PC-9 (cell line): ENCODE measurements around the gene BASP1. TPM values are rescaled to one million over a fixed set of nuclear protein-coding genes. Genes with fewer than 3 reads are reported as not detected.
"Not testable (repeated sequence)": the region's sequence is repeated elsewhere in the genome, so short reads cannot be mapped to it uniquely, and the experiment has no call there.

Source experiments
- BruUV-seq: library from RNA; stranded (reverse); fragments of 400-500 nt; replicated peaks from 2 replicates; lab custom pipeline; 2021; lab: Mats Ljungman, UMichigan
- CTCF ChIA-PET: fragments of 300-600 bp; sonication (Branson Sonifier 250); formaldehyde crosslinking; loops from one replicate; lab custom pipeline; 2022; ENCODE audit warnings: antibody characterized with exemption; lab: Charles Lee
- POLR2A ChIA-PET: fragments of 300-600 bp; sonication (Branson Sonifier 250); formaldehyde crosslinking; loops from one replicate; lab custom pipeline; 2022; ENCODE audit warnings: antibody characterized with exemption; ENCODE audit not compliant: unreplicated experiment; lab: Charles Lee
- DNase-seq, 2 experiments: peaks; one replicate each; pipeline versions ENCODE4 v3.0.0 to v3.0.0-alpha.2; 2015 to 2022; ENCODE audit warnings: mixed read lengths in 1 of 2
- H2AFZ ChIP-seq: fragments of 200-600 bp; sonication (generic); 2 replicates; pipeline ENCODE4 v1.8.1; 2017; ENCODE audit warnings: antibody characterized with exemption
- H3F3A ChIP-seq: fragments of 200-600 bp; sonication (generic); 2 replicates; pipeline ENCODE4 v1.8.1; 2017; ENCODE audit warnings: antibody characterized with exemption, mild to moderate bottlenecking, low read depth; ENCODE audit not compliant: insufficient read depth
- H3K27ac ChIP-seq: fragments of 200-600 bp; sonication (generic); 2 replicates; pipeline ENCODE4 v1.6.1; 2016; ENCODE audit warnings: mixed run types
- H3K27me3 ChIP-seq: fragments of 200-600 bp; sonication (generic); 2 replicates; pipeline ENCODE4 v1.6.1; 2016; ENCODE audit warnings: low read depth, mixed run types; ENCODE audit not compliant: insufficient read depth
- H3K36me3 ChIP-seq: fragments of 200-600 bp; sonication (generic); 2 replicates; pipeline ENCODE4 v1.6.1; 2016; ENCODE audit warnings: low read depth, mixed run types
- H3K4me1 ChIP-seq: fragments of 200-600 bp; sonication (generic); replicated peaks from 2 replicates; pipeline ENCODE4 v1.6.1; 2016; ENCODE audit warnings: mixed run types; ENCODE audit not compliant: insufficient read depth
- H3K4me2 ChIP-seq: fragments of 200-600 bp; sonication (generic); 2 replicates; pipeline ENCODE4 v1.6.1; 2017; ENCODE audit warnings: mixed run types
- H3K4me3 ChIP-seq: fragments of 200-600 bp; sonication (generic); 2 replicates; pipeline ENCODE4 v1.6.1; 2016; ENCODE audit warnings: mixed run types
- H3K79me2 ChIP-seq: fragments of 200-600 bp; sonication (generic); 2 replicates; pipeline ENCODE4 v1.6.1; 2017; ENCODE audit warnings: low read depth, mixed run types
- H3K9me2 ChIP-seq: fragments of 200-600 bp; sonication (generic); 2 replicates; pipeline ENCODE4 v1.8.1; 2017; ENCODE audit warnings: mild to moderate bottlenecking; ENCODE audit not compliant: insufficient read depth
- H3K9me3 ChIP-seq: fragments of 200-600 bp; sonication (generic); 2 replicates; pipeline ENCODE4 v1.8.1; 2016; ENCODE audit warnings: low read depth; ENCODE audit not compliant: insufficient read depth
- H4K20me1 ChIP-seq: fragments of 200-600 bp; sonication (generic); 2 replicates; pipeline ENCODE4 v1.8.1; 2017; ENCODE audit not compliant: insufficient read depth
- CTCF ChIP-seq: fragments of 200-600 bp; sonication (generic); conservative IDR thresholded peaks from 2 replicates; pipeline ENCODE4 v1.6.1; 2017; ENCODE audit warnings: mixed run types, antibody characterized with exemption, mild to moderate bottlenecking, moderate library complexity
- EZH2 ChIP-seq: fragments of 200-600 bp; sonication (generic); IDR thresholded peaks from 2 replicates; pipeline ENCODE4 v1.8.0; 2017; ENCODE audit warnings: antibody characterized with exemption, low read depth
- intact Hi-C: fragments of 100-400 bp; cut with micrococcal nuclease; formaldehyde crosslinking; loops from one replicate; pipeline ENCODE4 v1.10.0; 2022; ENCODE audit not compliant: unreplicated experiment
- total RNA-seq: library from RNA; stranded (reverse); gene quantifications from 2 replicates; pipeline ENCODE4 v1.2.3, GENCODE V29; 2021

Gene BASP1
- total RNA-seq, 1 experiment from 2014 or later, result not detected

DNA sequence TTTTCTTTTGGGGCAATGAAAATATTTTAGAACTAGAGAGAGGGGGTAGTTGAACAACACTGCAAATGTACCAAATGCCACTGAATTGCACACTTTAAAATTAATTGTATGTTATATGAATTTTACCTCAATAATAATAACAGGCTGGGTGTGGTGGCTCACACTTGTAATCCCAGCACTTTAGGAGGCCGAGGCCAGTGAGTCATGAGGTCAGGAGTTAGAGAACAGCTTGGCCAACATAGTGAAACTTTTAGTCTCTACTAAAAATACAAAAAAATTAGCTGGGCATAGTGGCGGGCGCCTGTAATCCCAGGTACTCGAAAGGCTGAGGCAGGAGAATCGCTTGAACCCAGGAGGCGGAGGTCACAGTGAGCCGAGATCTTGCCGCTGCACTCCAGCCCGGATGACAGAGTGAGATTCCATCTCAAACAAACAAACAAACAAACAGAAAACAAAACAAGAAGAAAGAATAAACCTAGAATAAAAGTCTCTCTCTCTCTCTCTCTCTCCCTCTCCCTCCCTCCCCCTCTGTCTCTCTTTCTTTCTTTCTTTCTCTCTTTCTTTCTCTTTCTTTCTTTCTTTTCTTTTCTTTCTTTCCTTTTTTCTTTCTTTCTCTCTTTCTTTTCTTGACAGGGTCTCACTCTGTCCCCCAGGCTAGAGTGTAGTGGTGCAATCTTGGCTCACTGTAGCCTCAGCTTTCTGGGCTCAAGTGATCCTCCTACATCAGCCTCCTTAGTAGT is 91.1 kb downstream of the BASP1 start:
- Histone ChIP-seq H3K27ac (no peak overlapping the region), H3K27me3 (no peaks in the 10 kb centered on the region), H2AFZ (no peak overlapping the region), H3K4me2 (no peak overlapping the region), H3K4me3 (no peak overlapping the region), H3K9me3 (no peaks in the 10 kb centered on the region), H4K20me1 (no peaks in the 10 kb centered on the region), H3K36me3 (no peaks in the 10 kb centered on the region), H3K9me2 (no peaks in the 10 kb centered on the region), H3F3A (peaks cover 15% of the 10 kb centered on the region; the same call in 1 of the 2 replicates), H3K79me2 (no peaks in the 10 kb centered on the region), H3K4me1 (peaks cover 20% of the 10 kb centered on the region)
- CTCF ChIA-PET, result no interaction called here
- peak in 1 of 2 experiments; percentile 10 for DNase-seq
- no peak for TF ChIP-seq EZH2
- TF ChIP-seq CTCF, result no peak
- no TSS peak for BruUV-seq
- POLR2A ChIA-PET, result no interaction called here
- intact Hi-C loops, result no loop called here

DNA sequence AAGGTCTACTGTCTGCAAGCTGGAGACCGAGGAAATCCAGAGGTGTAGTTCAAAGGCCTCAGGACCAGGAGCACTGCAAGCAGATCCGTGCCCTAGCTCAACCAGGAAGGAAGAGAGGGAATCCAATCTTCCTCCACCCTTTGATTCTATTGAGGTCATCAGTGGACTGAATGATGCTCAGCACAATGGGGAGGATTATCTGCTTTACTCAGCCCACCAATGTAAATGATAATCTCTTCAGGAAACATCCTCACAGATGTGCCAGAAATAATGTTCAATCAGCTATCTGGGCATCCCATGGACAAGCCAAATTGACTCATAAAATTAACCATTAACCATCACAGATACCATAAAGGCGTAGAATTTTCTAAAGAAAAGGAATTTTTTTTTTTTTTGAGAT is 92.0 kb downstream of the BASP1 start:
- Histone ChIP-seq H2AFZ (no peak overlapping the region), H3K36me3 (no peaks in the 10 kb centered on the region), H3K9me3 (no peaks in the 10 kb centered on the region), H4K20me1 (no peaks in the 10 kb centered on the region), H3K4me2 (no peak overlapping the region), H3K79me2 (no peaks in the 10 kb centered on the region), H3F3A (peaks cover 15% of the 10 kb centered on the region; the same call in 1 of the 2 replicates), H3K4me1 (peaks cover 21% of the 10 kb centered on the region), H3K27me3 (no peaks in the 10 kb centered on the region), H3K9me2 (no peaks in the 10 kb centered on the region), H3K27ac (no peak overlapping the region), H3K4me3 (no peak overlapping the region)
- intact Hi-C loops, result no loop called here
- BruUV-seq, result no TSS peak
- no peak for DNase-seq
- POLR2A ChIA-PET, result no interaction called here
- TF ChIP-seq CTCF (no peak), EZH2 (no peak)
- CTCF ChIA-PET, result no interaction called here

DNA sequence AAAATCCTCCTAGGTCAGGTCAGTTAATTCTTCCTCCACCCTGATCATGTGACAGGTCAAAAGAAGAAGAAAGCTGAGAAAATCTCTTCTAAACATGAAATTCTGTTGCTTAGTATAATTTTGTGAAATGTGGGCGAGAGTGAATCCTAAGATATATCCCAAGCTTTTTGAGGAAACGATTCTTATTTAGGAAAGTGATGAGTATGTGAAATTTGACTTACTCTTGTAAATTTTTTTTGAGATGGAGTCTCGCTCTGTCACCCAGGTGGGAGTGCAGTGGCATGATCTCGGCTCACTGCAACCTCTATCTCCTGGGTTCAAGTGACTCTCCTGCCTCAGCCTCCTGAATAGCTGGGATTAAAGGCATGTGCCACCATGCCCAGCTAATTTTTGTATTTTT is 93.1 kb downstream of the BASP1 start:
- H3K36me3 ChIP-seq, CTCF ChIA-PET, H3K27me3 ChIP-seq, intact Hi-C loops, H3K79me2 ChIP-seq, H3K9me2 ChIP-seq, BruUV-seq, H4K20me1 ChIP-seq, H3K9me3 ChIP-seq, DNase-seq, H3K27ac ChIP-seq, H3K4me3 ChIP-seq, H3K4me2 ChIP-seq, POLR2A ChIA-PET, H2AFZ ChIP-seq: not testable (repeated sequence)
- peaks cover 18% of the 10 kb centered on the region; the same call in 1 of the 2 replicates for H3F3A ChIP-seq
- peaks cover 24% of the 10 kb centered on the region for H3K4me1 ChIP-seq

DNA sequence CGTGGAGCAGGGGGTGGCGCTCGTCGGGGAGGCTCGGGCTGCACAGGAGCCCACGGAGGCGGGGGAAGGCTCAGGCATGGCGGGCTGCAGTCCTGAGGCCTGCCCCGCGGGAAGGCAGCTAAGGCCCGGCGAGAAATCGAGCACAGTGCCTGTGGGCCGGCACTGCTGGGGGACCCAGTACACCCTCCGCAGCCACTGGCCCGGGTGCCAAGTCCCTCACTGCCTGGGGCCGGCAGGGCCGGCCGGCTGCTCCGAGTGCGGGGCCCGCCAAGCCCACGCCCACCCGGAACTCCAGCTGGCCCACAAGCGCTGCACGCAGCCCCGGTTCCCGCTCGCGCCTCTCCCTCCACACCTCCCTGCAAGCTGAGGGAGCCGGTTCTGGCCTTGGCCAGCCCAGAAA is 94.4 kb downstream of the BASP1 start:
- H2AFZ ChIP-seq, H3K36me3 ChIP-seq, H3K4me3 ChIP-seq, H3K27ac ChIP-seq, H3K9me2 ChIP-seq, CTCF ChIA-PET, H3K79me2 ChIP-seq, H3K4me2 ChIP-seq, BruUV-seq, intact Hi-C loops, DNase-seq, H3K27me3 ChIP-seq, H4K20me1 ChIP-seq, H3K9me3 ChIP-seq: not testable (repeated sequence)
- POLR2A ChIA-PET, result interaction anchor here (0.6 kb wide), 1 partner anchor 184 kb away, joined by 6 read pairs; no protein-coding TSS in a partner anchor
- Histone ChIP-seq H3K4me1 (peaks cover 24% of the 10 kb centered on the region), H3F3A (peaks cover 17% of the 10 kb centered on the region)
